NCI-H1436 treated with DMSO at 0.1 percent for 48 hours (cell line): ENCODE data around the gene GRM7.

ENCODE experiments used
- DNase-seq: peaks from one replicate; lab custom pipeline; 2025; lab: John Stamatoyannopoulos, UW

GRM7 gene

DNA sequence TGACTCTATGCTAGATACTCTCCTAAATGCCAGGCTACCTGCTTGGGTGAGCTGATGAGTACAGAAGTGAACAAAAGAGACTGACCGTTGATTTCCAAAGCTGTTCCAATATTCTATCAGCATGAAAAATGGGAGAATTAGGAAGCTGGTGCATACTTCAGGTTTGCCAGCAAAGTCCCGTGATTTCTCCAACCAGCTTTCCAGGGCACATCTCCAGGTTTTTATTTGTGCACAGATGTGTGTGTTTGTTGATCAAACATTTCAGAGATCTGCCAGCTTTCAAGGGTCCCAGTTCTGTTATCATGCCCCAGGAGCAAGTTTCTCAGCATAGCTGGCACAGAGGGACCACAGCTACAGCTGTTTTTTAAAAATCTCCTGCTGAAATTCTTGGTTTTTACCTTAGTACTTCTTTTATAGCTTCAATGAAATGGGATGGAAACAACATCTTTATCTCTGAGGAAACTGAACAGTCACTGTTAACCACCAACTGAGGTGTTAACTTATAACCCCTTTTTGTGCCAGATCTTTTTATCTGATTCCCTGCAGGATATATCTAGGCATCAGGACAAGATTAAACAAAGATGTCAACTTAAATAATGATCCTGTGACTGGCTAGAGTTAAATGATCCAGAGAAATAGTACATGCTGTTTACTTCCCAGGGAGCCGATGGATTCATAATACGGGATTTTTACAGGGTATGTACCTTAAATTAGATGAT lies 380.8 kb downstream of the GRM7 start:
- DNase-seq, result no peak

DNA sequence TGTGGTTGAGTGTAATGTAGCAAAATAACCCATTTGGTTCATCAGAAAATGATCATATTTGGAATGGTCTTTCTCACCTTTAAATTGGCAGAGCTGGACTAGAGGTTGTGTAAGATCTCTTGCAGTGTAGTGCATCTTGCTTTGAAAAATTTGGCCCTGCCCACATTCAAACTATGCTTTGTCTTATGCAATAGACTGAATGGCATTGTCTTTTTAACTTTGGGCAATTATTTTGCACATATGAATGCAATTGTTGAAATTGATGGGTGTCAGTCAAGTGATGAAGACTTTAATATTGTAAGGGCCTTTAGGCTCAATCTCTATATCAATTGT lies 381.4 kb downstream of the GRM7 start:
- no peak for DNase-seq

DNA sequence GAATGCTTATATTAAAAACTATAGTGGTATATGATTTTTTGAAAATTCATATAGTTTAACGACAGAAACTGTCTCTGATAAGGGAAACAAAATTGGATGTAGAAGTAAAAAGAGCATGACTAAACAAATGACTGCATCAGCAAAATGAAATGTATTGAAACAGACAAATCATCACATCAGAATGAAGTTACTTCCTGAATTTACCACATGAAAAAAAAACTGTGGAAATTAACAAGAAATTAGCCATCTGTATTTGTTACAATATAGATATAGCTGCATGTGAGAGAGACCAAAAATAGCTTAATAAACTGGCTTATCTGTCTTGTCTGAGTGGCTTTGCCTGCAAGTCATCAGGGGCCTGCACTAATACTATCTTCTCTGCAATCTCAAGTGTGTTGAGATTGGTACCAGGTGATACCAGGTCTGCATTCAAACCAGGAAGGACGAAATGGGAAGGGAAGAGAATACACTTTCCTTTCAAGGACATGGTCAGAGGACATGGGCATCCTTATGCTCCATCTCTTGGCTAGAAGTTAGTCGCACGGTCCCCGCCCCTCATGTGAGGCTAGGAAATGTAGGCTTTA lies 388.7 kb downstream of the GRM7 start:
- no peak for DNase-seq

DNA sequence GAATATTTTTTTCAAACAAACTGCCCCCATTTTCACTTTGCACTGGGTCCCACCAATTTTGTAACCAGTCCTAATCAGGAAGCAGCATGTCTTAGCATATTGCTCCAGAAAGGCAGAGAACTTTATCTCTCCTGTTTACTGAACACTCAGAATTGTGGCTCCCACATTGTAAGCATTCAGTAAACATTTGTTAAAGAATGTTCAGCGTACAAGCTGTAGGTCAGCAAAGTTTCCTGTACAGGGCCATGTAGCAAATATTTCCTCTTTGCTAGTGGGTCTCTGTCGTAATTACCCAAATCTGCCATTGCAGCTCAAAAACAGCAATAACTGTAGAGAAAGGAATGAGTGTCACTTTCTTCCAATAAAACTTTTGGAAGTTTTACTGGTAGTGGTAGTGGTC lies 393.3 kb downstream of the GRM7 start:
- no peak for DNase-seq

DNA sequence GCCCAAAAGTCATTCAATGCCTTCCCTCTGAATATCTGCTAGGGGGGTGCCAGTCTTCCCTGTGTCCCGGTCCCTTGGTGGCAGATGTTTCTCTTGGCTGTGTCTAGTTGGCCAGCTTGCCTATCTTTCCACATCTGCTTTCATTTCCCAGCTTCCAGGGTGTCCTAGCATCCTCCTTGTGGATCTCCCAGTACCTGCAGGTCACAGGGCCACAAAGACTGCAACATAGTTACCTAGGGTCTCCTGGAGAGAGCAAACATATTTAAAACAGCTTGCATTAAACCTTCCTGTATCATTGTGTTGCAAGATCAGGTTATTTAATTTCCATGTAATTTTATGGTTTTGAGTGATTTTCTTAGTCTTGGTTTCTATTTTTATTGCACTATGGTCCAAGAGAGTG lies 400.1 kb downstream of the GRM7 start:
- DNase-seq, result no peak

DNA sequence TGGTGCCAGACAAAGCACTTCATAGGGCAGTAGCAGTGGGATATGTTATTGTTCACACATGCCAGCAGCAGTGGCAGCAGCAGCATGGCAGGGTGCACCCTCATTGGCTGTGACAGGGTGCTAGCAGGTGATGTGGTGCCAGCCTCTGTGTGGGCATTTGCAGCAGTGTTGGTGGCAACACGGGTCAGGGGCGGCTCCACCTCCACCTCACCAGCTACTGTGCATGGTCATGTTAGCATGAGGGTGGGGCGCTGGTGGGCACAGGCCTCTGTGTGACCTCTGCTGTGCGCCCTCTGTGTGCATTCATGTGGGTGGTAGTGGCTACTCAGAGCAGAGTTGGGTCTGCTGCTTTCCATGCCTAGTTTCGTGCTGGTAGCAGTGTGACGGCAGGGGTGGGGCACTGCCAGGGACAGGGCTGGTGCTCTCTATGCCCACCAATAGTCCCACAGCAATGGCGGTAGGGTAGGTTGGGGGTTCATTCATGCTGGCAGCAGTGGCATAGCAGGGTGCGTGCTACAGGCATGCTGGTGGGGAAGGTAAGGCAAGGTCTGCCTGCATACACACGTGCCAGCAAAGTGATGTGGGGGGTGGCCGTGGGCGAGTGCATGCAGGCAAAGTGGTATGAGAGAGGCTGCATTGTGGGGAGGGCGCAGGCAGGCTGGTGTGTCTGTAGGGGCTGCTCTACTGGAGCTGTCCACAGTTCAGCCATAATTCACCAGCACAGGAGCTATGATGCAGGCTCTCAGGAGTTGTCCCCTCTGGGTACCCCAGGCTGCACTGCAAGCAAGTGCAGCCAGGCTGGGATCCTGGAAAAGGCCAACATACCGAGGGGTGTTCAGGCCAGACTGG lies 402.7 kb downstream of the GRM7 start:
- DNase-seq, result no peak

DNA sequence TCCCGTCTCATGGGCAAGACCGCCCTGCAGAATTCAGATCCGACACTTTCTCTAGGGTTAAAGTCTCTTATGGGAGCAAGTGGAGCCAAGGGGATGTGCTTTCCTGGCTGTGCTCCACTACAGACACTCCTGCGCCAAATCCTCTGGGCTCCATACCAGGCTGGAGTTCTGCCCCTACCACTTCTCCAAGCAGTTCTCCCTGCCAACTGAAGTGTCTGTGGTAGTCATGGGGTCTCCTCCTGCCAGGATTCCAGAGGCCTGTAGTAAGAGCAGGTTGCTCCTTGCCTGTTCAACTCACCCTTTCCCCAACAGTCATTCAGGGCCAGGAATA lies 403.2 kb downstream of the GRM7 start:
- DNase-seq, result no peak

DNA sequence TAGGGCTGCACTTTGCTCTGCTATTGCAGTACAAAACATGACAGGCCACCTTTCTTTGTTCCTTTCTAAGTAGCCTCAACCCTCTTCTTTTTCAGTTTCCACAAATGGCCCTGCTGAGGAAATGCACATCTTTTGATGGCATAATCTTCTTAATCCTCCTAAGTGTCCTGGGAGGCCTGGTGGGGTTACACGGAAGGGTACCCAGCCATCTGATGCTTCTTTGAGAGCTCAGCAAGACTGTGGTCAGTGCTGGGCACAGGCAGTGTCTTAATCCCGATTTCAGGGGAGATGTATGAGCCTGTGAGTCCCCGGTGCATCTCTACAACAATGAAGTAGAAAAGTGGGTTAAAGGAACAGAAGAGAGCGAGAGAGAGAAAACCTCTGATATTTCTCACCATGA lies 404.8 kb downstream of the GRM7 start:
- no peak for DNase-seq

DNA sequence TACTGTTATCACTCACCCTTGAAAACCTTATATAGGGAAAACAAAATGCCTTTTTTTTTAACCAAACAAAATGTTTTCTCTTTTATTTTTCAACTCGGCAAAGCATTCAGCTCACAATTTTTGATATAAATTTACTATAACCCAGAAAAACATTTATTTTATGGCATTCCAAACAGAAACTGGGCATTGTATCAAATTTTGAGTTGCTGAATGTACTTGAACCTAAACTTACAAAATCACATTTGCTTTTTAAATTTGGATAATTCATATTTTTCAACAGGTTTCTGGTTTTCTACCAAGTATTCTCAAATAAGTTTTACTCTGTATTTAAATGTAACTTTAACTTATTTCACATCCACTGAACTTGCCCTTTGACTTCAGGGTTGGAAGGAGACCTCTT lies 405.6 kb downstream of the GRM7 start:
- DNase-seq, result no peak

DNA sequence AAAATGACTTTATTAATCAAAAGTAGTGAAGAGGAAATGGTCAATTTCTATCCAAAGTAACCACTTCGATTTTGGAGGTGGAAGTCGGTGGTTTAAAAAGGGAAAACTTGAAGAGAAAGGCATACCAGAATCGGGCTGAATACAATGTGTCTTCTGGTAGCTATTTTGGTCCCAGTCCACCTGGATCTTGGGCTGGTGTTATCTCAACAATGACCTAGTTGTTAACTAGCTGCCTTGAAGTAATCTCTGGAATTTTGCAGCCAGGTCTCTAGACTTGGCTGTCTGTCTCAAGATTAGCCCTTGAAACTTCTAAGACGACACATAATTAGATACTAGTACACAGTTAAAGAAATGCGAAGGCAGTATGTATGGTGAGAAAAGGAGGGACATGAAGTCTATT lies 409.8 kb downstream of the GRM7 start:
- no peak for DNase-seq

DNA sequence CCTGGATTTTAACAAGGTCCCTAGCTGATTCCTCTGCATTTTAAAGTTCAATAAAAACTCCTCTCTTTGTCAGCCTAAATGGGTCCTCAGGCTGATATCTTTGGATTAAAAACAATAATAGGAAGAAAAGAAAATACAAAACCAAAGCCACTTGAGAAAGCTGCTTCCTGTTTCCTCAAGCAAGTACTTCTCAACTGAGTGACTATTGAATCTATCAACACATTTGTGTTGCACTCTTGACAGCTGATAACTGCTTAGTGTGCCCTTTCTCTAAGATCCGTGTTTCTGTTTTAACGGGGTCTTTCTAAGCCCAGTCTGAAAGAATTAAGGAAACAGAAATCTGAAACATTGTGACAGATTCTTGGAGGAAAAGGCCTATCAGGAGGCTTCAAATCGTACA lies 410.7 kb downstream of the GRM7 start:
- DNase-seq, result no peak

DNA sequence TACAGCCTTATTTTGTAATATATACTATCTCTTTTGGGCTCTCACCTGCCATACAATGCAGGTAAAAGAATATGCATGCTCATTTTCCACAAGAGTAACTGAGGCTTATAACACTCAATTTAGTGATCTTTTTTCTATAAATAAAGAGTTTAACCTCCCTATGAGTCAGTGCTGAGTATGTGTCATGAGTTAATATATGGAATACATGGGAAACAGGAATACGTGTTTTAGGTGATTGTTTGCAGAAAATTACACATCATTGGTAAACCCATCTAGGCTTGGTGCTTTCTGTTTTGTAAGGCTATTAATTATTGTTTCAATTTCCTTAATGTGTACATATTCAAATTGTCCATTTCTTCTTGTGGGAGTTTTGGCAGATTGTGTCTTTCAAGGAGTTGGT lies 411.3 kb downstream of the GRM7 start:
- DNase-seq, result no peak

DNA sequence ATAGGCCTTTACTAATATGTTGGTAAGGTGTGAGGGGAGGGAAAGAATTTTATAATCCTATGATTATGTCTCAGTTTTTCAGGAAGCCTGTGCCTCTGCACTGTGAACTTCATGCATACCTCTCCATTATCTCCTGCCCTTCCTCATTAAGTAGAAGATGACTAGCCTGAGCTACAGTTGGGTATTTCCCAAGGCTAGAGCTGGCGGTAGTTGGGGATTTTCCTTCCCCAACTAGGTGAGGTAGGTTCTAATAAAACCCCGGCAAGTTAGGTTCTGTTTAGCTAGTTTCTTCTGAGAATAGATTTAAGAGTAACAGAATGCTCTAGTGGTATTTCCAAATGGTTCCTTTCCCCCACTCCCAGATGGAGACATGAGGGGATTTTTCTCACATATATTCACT lies 414.5 kb downstream of the GRM7 start:
- no peak for DNase-seq

DNA sequence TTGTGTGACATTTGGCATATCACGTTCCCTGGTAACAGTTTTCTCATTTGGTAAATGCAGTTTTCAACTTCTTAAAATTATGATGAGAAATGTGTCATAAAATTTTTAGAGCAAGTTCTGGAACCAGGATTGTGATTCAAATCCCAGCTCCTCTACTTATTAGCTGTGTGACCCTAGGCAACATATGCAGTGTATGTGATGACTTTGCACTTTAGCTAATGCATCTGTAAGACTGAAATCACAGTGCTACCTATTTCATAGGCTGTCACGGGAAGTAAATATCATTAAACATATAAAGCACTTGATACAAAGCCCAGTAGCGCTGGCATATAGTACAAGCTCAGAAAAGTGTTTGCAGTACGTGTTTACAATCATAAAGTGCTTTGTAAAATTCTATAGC lies 419.4 kb downstream of the GRM7 start:
- DNase-seq, result no peak

DNA sequence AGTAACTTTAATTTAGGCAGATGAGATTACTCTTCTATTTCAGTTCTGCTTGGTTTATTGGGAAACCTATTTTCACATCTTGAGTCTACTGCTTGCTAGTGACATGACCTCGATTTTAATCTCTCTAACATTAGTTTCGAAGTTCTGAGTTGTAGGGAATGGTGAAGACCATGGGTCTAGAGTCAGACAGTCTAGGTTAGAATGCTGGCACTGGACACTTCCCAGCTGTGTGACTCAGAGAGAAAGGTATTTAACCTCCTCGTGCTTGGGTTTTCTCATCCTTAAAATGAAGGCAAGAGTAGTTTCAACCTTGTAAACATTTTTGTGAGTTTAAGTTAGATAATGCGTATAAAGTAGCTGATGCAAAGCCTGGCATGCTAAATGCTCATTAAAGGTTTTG lies 422.1 kb downstream of the GRM7 start:
- no peak for DNase-seq

DNA sequence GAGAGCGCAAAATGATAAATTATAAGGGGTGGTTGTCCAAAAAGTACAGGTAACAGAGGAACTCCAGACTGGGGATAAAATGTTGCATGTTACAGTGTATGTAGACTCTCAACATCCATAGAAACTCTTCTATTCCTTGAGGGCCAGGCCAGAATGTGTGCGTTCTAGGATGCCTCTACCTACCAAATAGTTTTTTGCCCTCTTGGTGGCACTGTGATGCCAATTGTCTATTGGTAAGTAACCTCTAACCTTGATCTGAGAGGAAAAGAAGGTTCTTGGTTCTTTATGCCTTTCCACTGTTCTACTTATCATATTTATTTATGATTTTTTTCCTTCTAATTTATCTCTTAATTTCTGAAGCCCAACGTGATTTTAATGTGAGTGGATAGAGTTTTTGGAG lies 424.6 kb downstream of the GRM7 start:
- no peak for DNase-seq

DNA sequence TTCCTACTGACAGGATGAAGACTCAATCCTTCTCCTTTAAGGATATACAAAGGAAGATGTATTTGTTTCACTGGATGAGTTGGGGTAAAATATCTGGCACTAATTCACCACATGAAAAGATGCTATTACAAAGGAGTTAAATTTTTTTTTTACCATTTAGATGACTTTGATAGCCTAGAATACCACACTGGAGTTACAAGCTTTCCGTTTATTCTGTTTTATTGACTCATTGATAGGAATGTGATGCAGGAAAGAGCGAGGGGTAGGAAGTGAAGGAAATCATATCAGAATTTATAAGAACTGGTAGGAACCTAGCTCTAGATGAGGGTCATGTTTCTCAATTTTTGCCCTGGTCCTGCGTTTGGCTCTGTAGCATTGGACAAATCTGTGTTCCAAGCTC lies 427.2 kb downstream of the GRM7 start:
- DNase-seq, result no peak

DNA sequence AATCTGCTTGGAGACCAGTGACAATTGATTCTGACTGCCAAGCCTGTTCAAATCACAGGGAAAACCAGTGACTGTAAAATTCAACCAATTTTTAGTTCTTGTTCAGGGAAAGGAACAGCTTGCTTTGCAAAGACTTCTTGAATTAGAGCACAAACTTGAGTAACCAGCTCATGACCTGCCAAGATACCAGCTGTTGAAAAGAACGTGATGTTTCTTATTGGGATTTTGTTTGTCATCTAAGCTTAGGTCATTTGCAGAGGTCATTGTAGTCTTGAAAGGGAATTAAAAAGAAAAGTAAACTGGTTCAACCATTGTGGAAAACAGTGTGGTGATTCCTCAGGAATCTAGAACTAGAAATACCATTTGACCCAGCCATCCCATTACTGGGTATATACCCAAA lies 428.2 kb downstream of the GRM7 start:
- no peak for DNase-seq

DNA sequence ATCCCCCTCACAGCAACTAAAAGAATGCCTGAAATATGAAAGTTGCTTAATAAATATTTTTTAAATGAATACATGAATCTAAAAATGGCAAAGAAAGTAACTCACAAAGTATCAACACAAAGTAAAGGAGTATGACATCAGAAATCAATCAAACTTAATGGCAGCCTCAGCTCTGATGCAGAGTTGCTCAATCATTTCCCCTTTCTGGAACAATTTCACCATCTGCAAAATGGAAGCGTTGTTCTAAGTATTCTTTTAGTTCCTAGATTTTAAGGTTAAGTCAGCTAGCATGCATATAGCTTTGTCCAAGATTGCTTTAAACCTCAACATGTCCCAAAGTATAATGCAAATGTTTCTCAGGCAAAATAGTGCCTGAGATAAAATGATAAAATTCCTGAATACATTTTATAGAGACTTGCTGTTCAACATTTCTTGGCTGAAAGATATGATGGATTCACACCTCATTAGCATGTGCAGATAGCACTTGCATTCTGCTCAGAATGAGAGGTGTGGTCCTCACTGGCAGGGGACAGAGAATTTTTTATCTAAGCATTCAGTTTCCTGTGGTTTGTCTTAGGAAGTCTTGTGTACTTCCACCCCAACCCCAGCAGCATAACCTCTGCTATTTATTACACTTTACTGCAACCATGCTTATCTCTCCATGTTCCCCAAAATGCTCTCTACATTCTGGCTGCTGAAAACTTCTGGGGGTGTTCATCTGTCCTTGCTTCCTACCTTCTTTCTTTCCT lies 429.3 kb downstream of the GRM7 start:
- DNase-seq, result no peak

DNA sequence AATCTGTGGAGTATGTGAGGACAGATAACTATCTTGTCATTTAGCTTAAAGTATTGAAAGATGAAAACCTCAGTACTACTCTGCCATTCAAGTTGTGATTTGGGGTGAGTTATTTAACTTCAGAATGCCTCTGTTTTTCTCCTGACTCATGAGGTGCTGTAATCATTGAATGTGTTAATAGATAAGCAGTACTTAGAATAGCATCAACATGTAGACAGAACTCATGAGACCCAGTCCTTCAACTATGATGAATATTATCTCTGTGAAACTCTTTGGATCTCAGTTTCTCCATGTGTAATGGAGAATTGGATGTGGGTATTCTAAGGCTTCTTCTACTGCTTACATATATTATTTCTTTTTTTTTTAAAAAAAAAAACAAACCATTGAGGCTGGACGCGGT lies 431.4 kb downstream of the GRM7 start:
- DNase-seq, result no peak

DNA sequence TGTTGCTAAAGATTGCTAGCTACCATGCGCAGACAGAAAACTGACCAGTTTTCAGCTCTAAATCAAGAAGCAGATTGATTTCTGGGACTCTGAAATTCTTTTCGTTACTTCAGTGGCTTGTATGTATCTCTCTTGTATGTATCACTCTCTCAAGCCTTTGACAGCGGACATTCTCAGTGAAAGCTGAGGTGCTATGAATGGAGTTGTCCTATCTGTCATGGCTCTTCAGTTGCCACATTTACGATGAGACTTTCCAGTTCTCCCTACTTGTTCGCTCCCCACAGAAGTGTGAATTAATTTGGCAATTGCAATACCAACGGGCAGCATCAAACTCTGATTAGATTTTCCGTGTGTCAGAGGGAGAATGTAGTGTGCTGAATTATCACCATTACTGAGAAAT lies 432.4 kb downstream of the GRM7 start:
- DNase-seq, result no peak

DNA sequence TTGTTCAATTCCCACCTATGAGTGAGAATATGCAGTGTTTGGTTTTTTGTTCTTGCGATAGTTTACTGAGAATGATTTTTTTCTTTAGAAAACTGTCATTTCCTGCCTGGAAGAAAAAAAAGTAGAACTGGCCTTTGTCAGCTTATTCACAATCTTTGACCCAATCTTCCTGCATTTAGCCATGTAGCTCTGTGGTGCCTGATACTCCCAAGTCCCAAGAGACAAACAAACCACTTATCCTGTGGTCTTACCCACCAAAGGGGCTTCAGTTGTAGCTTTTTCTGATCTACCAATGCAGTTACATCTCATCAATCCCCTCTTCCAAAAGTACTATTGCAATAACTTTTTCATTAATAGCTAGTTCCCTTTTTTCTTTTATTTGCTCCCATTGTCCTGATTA lies 444.6 kb downstream of the GRM7 start:
- no peak for DNase-seq

DNA sequence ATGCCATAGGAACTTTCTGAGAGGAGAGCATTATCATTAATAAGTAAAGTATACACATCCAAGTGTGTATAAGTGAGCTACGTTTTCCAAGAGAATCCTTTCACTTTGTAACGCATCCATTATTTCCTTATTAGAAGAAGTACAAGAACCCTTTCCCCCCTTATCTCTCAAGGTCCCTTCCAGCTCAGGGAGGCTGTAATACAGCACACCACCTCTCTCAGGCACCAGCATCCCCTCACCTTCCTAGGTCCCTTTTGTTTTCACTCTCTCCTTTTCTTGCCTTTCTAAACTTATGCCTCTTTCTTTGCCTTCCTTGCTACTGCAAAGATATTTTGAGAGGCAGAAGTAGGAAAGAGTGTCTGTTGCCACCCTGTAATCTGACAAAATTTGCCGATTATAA lies 446.0 kb downstream of the GRM7 start:
- no peak for DNase-seq
